ENCODE measurements around the gene SHF.
"Not testable (repeated sequence)": the region's sequence is repeated elsewhere in the genome, so short reads cannot be mapped to it uniquely, and the experiment has no call there.

Gene SHF

DNA sequence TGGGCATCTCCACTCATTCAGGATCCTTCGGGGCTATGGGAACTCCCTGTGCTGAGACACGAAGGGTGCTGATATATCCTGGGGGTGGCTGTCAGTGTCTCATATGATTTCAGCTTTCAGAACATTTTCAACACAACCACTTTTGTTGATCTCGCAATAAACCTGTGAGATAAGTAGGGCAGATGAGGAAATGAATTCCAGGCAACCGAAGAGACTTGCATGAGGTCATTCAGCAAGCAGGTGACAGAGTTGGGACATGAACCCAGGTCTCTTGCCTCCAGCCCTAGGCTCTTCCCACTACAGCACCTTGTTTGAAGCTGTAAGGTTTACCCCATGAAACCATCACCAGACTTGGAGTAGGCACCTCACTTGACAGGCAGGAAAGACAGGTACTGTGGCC lies 41.4 kb downstream of the SHF start:
- no peak for DNase-seq (ENCODE audit: low read depth)

GRCh38 chr15:45144775-45145174 lies 43.0 kb downstream of the SHF start:
- DNase-seq (ENCODE audit: low read depth): no peak

GRCh38 chr15:45143946-45144345 lies 43.8 kb downstream of the SHF start:
- DNase-seq (ENCODE audit: low read depth): no peak

- no peak for DNase-seq (ENCODE audit: low read depth)
Measured at GRCh38 chr15:45143056-45143455, 44.7 kb downstream of the SHF start.

DNA sequence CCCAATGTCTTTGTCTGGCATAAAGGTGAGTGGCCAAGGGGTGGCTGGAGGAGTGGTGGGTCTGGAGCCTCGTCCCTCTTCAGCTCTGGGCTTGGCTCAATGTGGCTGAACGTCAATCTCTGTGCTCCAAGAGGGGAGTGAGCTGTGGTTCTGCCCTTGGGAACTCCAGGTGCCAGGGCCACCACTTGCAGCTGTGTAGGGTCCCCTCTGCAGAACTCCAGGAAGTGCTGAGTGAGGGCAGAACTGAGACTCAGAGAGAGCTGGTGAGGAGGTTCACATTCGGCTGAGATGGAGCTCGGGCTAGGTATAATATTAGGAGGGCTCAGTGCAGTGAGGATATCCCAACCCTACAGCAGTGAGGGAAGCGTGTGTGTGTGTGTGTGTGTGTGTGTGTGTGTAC lies 46.4 kb downstream of the SHF start:
- DNase-seq (ENCODE audit: low read depth): no peak

DNA sequence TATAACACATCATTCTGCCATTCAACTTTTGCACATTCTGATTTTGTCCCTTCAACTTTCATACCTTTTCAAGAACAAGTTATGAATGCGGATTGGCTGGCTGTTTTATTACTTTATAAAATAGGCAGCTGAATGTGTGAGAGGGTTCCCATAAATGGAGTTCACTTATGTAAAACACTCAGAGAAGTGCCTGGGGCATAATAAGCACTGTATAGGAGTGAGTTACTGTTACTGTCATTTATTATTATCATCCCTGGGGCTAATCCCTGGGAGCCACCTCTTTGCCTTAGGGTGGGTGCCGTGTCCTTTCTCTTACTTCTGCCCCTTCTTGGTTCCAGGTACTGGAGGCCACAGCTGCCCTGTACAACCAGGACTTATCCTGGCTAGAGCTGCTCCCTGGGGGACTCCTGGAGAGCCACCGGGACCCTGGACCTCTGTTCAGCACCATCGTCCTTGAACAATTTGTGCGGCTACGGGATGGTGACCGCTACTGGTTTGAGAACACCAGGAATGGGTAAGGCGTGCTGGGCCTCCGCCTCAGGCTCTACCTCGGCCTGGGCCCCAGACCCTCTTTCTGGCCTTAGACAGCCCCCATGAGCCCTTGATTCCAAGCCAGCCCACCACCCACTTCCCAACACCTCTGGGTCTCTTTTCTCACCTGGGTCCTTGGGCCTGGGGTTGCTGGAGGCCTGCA lies 47.1 kb downstream of the SHF start:
- no peak for DNase-seq (ENCODE audit: low read depth)

GRCh38 chr15:45139770-45140169 lies 48.0 kb downstream of the SHF start:
- no peak for DNase-seq (ENCODE audit: low read depth)

DNA sequence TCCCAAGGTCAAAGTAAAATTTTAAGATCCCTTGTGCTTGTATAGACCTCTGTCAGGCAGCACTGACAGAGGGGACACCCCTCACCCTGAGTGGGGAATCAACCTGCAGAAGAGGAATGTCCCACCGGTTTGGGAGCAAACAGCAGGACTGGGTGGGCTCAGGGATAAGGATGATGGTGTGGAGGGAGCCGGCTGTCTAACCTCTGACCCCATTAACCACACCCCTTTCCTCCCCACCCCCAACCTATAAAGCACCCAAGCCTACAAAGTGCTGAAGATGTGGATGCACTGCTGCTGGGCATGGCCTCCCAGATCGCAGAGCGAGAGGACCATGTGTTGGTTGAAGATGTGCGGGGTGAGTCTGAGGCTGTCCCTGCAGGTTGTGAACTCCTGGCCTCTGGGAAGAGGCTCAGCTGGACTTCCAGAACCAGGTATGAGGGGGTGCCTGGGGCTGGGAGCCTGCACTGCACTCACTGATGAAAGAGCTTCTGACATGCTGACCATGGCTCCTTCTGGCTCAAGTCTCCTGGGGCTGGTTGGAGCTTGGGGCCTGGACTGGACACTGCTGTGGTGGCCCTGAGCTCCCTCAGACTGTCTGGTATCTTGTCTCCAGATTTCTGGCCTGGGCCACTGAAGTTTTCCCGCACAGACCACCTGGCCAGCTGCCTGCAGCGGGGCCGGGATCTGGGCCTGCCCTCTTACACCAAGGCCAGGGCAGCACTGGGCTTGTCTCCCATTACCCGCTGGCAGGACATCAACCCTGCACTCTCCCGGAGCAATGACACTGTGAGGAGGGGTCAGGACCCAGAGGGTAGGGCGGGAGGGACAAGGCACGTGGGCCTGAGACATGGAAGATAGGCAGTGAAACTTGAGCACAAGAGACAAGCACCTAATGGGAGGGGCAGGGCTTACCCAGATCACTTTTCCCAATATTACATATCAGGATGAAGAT lies 48.7 kb downstream of the SHF start:
- DNase-seq (ENCODE audit: low read depth): no peak

GRCh38 chr15:45137703-45138102 lies 50.1 kb downstream of the SHF start:
- DNase-seq (ENCODE audit: low read depth): no peak

DNA sequence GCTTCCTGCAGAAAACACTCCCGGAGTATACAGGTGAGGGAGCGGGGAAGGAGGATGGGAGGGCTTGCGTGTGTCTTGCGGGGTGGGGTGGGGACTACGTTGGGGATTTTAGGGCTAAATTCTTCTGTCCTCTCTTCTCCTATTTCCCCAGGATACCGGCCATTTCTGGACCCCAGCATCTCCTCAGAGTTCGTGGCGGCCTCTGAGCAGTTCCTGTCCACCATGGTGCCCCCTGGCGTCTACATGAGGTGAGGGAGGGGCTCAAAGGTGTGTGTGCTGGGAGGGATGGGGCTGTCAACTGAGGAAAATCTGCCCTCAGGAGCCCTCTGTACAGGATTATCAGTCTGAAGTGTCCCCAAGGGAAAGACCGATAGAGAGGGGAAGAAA lies 51.4 kb downstream of the SHF start:
- no peak for DNase-seq (ENCODE audit: low read depth)

DNA sequence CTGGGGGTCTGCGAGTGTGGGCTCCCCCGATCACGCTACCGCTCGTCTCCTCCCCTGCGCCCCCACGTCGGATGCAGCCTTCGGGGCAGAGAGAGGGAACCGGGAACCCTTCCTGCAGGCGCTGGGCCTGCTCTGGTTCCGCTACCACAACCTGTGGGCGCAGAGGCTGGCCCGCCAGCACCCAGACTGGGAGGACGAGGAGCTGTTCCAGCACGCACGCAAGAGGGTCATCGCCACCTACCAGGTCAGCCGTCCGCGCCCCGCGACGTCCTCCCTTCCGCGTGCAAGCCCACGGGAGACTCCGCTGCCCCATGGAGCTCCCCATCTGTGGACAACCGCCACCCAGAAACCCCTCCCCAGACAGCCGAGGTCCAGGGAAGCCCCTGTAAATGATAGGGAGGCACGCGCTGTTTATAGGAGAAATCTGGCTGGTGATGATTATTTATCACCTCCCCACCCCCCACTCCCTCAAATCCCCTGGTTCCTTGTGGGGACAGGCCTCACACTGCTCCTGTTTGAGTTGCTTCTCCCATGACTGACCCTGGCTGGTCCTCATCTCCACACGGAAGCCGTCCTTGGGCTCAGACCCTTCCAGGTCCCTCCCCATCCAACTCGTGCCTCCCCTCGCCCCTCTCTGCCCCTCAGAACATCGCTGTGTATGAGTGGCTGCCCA lies 51.9 kb downstream of the SHF start:
- DNase-seq (ENCODE audit: low read depth): not testable (repeated sequence)

- DNase-seq (ENCODE audit: low read depth): no peak
Measured at GRCh38 chr15:45134682-45135604, 52.8 kb downstream of the SHF start.

DNA sequence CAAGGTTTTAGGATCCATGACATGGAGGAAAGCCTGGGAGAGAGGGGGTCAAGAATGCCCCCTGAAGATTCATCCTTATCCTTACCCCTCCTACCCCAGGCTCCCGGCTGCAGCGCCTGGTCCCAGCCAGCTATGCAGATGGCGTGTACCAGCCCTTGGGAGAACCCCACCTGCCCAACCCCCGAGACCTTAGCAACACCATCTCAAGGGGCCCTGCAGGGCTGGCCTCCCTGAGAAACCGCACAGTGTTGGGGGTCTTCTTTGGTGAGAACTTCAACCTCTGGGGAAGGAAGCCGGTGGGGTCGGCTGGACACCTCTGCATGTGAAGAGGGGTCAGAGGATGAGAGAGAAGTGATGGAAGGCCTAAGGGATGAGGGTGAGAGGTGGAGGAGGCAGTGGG lies 53.7 kb downstream of the SHF start:
- DNase-seq (ENCODE audit: low read depth): no peak

- DNase-seq (ENCODE audit: low read depth): no peak
Measured at GRCh38 chr15:45133561-45133920, 54.2 kb downstream of the SHF start.

GRCh38 chr15:45132844-45133560 lies 54.8 kb downstream of the SHF start:
- no peak for DNase-seq (ENCODE audit: low read depth)

- DNase-seq (ENCODE audit: low read depth): no peak
Measured at GRCh38 chr15:45131510-45131909, 56.3 kb downstream of the SHF start.

DNA sequence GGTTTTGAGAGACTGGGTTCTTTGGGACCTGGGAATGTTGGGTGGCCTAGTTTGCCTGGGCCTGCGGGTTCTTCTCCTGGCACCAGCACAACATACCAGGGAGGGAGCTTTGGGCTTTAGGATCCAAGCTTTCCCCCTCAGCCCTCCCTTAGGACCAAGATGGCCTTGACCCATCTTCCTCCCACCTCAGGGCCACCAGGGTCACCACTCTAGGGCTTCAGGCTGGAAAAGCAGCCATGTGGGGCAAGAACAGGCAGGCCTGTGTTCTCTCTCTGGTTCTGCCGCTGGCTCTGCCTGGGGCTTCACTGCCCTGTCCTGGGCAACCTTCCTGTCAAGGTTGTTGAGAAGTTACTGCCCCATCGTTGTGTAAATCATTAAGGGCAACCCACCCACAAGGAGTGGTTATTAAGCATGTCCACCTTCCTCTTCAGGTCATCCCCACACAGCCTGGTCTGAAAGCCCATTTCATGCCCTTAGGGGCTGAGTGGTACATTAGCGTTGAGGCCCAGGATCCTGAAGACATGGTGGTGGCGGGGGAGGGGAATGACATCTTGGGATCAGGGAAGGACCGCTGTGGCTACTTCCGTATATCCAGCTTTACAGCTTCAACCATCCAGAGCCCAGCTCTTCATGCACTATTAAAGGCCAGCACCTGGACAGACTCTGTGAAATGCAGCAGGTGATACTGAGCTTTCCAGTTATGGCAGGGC lies 57.3 kb downstream of the SHF start:
- DNase-seq (ENCODE audit: low read depth): no peak

DNA sequence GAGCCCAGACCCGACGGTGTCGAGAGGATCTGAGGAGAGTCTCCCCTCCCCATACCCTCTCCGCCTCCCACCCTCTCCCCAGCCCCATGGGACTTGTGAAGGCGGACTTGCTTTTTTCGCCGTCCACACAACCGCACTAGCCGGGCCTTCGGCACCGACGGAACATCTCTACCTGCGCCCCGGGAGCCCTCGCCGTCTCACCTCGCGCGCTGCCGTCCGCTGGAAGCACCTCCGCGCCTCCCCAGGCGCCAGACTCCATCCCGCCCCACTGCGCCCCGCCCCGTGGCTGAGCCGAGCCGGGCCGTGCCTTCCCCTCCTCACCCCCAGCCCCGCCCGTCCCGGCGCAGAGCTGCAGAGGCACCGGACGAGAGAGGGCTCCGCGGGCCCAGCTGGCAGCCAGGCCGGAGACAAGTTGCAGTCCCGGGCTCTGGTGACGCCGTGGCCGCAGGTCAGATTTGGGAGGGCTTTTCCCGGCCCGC lies 58.1 kb downstream of the SHF start, which contains the start of the genes DUOX1 and DUOXA1:
Gene DUOX1 (plus strand): TSS at position 344 of the 479 bp plus-strand sequence. CDS start 1,973 bp downstream, outside the sequence.
Gene DUOXA1 (minus strand): TSS at position 229 of the 479 bp plus-strand sequence. CDS start 6,865 bp downstream, outside the sequence.
- no peak for DNase-seq (ENCODE audit: low read depth)

DNA sequence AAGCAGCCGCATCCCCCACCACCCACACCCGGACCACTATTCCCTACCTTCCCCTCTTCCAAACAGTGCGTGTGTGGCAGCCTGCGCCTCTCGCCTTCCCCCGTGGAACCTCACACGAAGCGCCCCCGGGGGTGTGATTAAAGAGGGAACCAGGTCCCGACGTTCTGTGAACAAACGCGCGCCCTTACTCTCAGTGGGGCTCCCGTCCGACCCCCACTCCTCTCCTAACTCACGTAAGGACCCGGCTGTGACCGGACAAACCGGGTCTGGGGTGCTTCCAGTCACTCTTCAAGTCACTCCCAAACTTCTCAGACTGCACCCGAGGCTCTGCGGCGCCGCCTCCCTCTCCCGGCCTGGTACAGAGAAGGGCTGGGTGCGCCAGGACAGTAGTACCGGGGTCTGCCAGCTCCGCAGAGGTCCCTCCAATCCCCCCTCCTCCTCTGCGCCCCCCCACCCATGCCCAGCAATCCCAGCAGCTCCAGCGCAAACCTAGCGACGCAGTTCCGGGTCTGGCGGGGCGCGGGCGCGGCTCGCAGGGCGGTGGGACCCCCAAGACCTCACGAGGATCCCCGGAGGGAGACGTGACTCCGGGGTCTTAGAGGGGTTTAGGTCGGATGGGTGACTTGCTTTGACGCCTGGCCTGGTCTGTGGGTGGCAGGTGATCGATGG lies 58.7 kb downstream of the SHF start:
- no peak for DNase-seq (ENCODE audit: low read depth)
